Epithelial cell of esophagus (primary cell): ENCODE data around the gene GRIA4.

Experiments
- DNase-seq: peaks from one replicate; pipeline ENCODE4 v3.0.0; 2010; ENCODE audit warnings: low read depth
- H3K4me3 ChIP-seq: 2 replicates; pipeline ENCODE4 v1.5.1; 2011; ENCODE audit warnings: mild to moderate bottlenecking, low read length, control low read depth
- CTCF ChIP-seq: IDR thresholded peaks from 2 replicates; pipeline ENCODE4 v1.5.1; 2011; ENCODE audit warnings: low read depth, mild to moderate bottlenecking, low read length, control low read depth, inconsistent platforms; ENCODE audit not compliant: insufficient read depth; ENCODE audit errors: missing control alignments

GRIA4 gene

GRCh38 chr11:105705786-105706530 lies 96.1 kb downstream of the GRIA4 start:
- TF ChIP-seq CTCF: no peak
- no peak for DNase-seq
- no peak overlapping the region for H3K4me3 ChIP-seq

GRCh38 chr11:105713106-105713505 lies 103.2 kb downstream of the GRIA4 start:
- DNase-seq: no peak
- no peak for TF ChIP-seq CTCF
- H3K4me3 ChIP-seq: no peak overlapping the region

- no peak for DNase-seq
- no peak for TF ChIP-seq CTCF
- H3K4me3 ChIP-seq: no peak overlapping the region
These were observed 103.8 kb downstream of the GRIA4 start for GRCh38 chr11:105713696-105714095.

- no peak for TF ChIP-seq CTCF
- no peak for DNase-seq
These were observed 108.8 kb downstream of the GRIA4 start for GRCh38 chr11:105718641-105719040.

GRCh38 chr11:105719073-105719822 lies 109.4 kb downstream of the GRIA4 start:
- no peak for TF ChIP-seq CTCF
- H3K4me3 ChIP-seq: no peak overlapping the region
- DNase-seq: peak; percentile 78

More at GRCh38 chr11:105718641-105719040, 108.8 kb downstream of the GRIA4 start:
- H3K4me3 ChIP-seq: no peak overlapping the region

- no peak for TF ChIP-seq CTCF
- no peak for DNase-seq
- H3K4me3 ChIP-seq: no peak overlapping the region
These were observed 110.2 kb downstream of the GRIA4 start for GRCh38 chr11:105720096-105720495.
